IMR-90 (cell line): ENCODE data around the gene UBAP2L.

Experiments
- MAFK ChIP-seq: IDR thresholded peaks from 2 replicates; pipeline ENCODE4 v1.6.1; 2012; ENCODE audit warnings: low read depth, low read length, improper control_type of control experiment
- MAZ ChIP-seq: IDR thresholded peaks from 2 replicates; pipeline ENCODE4 v1.6.1; 2012; ENCODE audit warnings: low read depth, mild to moderate bottlenecking, low read length, improper control_type of control experiment, moderate library complexity, borderline replicate concordance
- MXI1 ChIP-seq: IDR thresholded peaks from 2 replicates; pipeline ENCODE4 v1.6.1; 2012; ENCODE audit warnings: low read depth, mild to moderate bottlenecking, low read length, moderate library complexity, borderline replicate concordance
- POLR2A ChIP-seq: IDR thresholded peaks from 2 replicates; pipeline ENCODE4 v1.6.1; 2012; ENCODE audit warnings: mild to moderate bottlenecking, low read depth, low read length
- TF ChIP-seq, protein P1 (sequence below): conservative IDR thresholded peaks from 2 replicates; pipeline ENCODE4 v1.5.1; 2012; ENCODE audit warnings: mild to moderate bottlenecking, low read depth, low read length, improper control_type of control experiment

- no peak for TF ChIP-seq MAZ
- TF ChIP-seq, protein P1, sequence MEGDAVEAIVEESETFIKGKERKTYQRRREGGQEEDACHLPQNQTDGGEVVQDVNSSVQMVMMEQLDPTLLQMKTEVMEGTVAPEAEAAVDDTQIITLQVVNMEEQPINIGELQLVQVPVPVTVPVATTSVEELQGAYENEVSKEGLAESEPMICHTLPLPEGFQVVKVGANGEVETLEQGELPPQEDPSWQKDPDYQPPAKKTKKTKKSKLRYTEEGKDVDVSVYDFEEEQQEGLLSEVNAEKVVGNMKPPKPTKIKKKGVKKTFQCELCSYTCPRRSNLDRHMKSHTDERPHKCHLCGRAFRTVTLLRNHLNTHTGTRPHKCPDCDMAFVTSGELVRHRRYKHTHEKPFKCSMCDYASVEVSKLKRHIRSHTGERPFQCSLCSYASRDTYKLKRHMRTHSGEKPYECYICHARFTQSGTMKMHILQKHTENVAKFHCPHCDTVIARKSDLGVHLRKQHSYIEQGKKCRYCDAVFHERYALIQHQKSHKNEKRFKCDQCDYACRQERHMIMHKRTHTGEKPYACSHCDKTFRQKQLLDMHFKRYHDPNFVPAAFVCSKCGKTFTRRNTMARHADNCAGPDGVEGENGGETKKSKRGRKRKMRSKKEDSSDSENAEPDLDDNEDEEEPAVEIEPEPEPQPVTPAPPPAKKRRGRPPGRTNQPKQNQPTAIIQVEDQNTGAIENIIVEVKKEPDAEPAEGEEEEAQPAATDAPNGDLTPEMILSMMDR, result no peak
- 0 out of 2 replicates have a peak, but pooled peaks have one; percentile 17 for TF ChIP-seq MAFK
- TF ChIP-seq MXI1, result no peak
- TF ChIP-seq POLR2A, result no peak
Observed at GRCh38 chr1:154213274-154213673, 7.5 kb upstream of the UBAP2L start.
